Endothelial cell of umbilical vein (primary cell): Measurements from ENCODE around the gene CXCL3. TPM values are rescaled to one million over a fixed set of nuclear protein-coding genes. Genes with fewer than 3 reads are reported as not detected.

Source experiments
- BruUV-seq: library from RNA; stranded (reverse); fragments of 400-500 nt; replicated peaks from 2 replicates; lab custom pipeline; 2021; lab: Mats Ljungman, UMichigan
- CTCF ChIA-PET: fragments of 300-600, 350-600 bp; sonication (Branson Sonifier 250); formaldehyde crosslinking; loops from one replicate; lab custom pipeline; 2021; ENCODE audit warnings: antibody characterized with exemption, inconsistent platforms; lab: Charles Lee
- POLR2A ChIA-PET: fragments of 300-600, 350-600 bp; sonication (Branson Sonifier 250); formaldehyde crosslinking; loops from one replicate; lab custom pipeline; 2021; ENCODE audit warnings: antibody characterized with exemption, inconsistent platforms; lab: Charles Lee
- DNase-seq: peaks from one replicate; pipeline ENCODE4 v3.0.0-alpha.2; 2011; ENCODE audit warnings: low read depth, low spot score
- FAIRE-seq: peaks from 2 replicates; lab custom pipeline; 2011; peaks lifted over from hg19 to GRCh38; lab: Jason Lieb, UNC
- H2AFZ ChIP-seq: 2 replicates; pipeline ENCODE4 v1.6.0; 2012; ENCODE audit warnings: low read depth, low read length, control low read depth, inconsistent platforms
- H3K27ac ChIP-seq: 2 replicates; pipeline ENCODE4 v1.5.1; 2011; ENCODE audit warnings: low read depth, mild to moderate bottlenecking, control low read depth, low read length, moderate library complexity; ENCODE audit not compliant: insufficient read depth
- H3K27me3 ChIP-seq, 2 experiments: 2 replicates each; pipeline versions ENCODE4 v1.6.0 to v1.6.1; 2011; ENCODE audit warnings: low read length in 2 of 2, mixed read lengths in 1 of 2; ENCODE audit not compliant: control insufficient read depth in 2 of 2, insufficient read depth in 2 of 2
- H3K36me3 ChIP-seq, 2 experiments: 2 replicates in 1 of 2; 3 replicates in 1 of 2; pipeline ENCODE4 v1.5.1; 2011; ENCODE audit warnings: low read length in 2 of 2, mild to moderate bottlenecking in 1 of 2, moderate library complexity in 1 of 2; ENCODE audit not compliant: control insufficient read depth in 2 of 2, insufficient read depth in 2 of 2; ENCODE audit errors: extremely low read depth in 1 of 2
- H3K4me1 ChIP-seq: 3 replicates; pipeline ENCODE4 v1.5.1; 2011; ENCODE audit warnings: mild to moderate bottlenecking, low read length; ENCODE audit not compliant: control insufficient read depth, insufficient read depth; ENCODE audit errors: extremely low read depth
- H3K4me2 ChIP-seq: 2 replicates; pipeline ENCODE4 v1.6.1; 2011; ENCODE audit warnings: low read length, control low read depth, mixed read lengths; ENCODE audit not compliant: insufficient read depth
- H3K4me3 ChIP-seq, 3 experiments: fragments of 200-600 bp in 1 of 3; sonication (generic), shearing (Covaris generic) in 1 of 3; replicated peaks in 1 of 3; 2 replicates each; pipeline ENCODE4 v1.5.1; 2011 to 2016; ENCODE audit warnings: control low read depth in 3 of 3, low read length in 3 of 3, mild to moderate bottlenecking in 2 of 3, inconsistent platforms in 1 of 3, low read depth in 1 of 3, moderate library complexity in 1 of 3; ENCODE audit not compliant: insufficient read depth in 1 of 3
- H3K79me2 ChIP-seq: 2 replicates; pipeline ENCODE4 v1.6.0; 2012; ENCODE audit warnings: low read length, inconsistent platforms; ENCODE audit not compliant: control insufficient read depth, insufficient read depth
- H3K9ac ChIP-seq: replicated peaks from 2 replicates; pipeline ENCODE3; 2011; ENCODE audit warnings: low read length, control low read depth; ENCODE audit not compliant: insufficient read depth; ENCODE audit errors: extremely low read depth
- H3K9me1 ChIP-seq: replicated peaks from 3 replicates; pipeline ENCODE4 v1.6.0; 2011; ENCODE audit warnings: mild to moderate bottlenecking, low read length; ENCODE audit not compliant: control insufficient read depth, insufficient read depth; ENCODE audit errors: extremely low read depth
- H3K9me3 ChIP-seq: replicated peaks from 2 replicates; pipeline ENCODE4 v1.5.1; 2012; ENCODE audit warnings: low read length, inconsistent platforms; ENCODE audit not compliant: control insufficient read depth, insufficient read depth
- H4K20me1 ChIP-seq: replicated peaks from 2 replicates; pipeline ENCODE3; 2011; ENCODE audit warnings: mild to moderate bottlenecking, low read length; ENCODE audit not compliant: control insufficient read depth, insufficient read depth; ENCODE audit errors: extremely low read depth
- CTCF ChIP-seq, 2 donors: IDR thresholded peaks; 1 replicate in 1 of 2; 2 replicates in 1 of 2; pipeline ENCODE4 v1.5.1; 2011; ENCODE audit warnings: low read length in 2 of 2, mild to moderate bottlenecking in 2 of 2, moderate library complexity in 2 of 2, control low read depth in 1 of 2, inconsistent platforms in 1 of 2, low read depth in 1 of 2; ENCODE audit not compliant: insufficient read depth in 1 of 2; ENCODE audit errors: extremely low read depth in 1 of 2
- EZH2 ChIP-seq: IDR thresholded peaks from 2 replicates; pipeline ENCODE4 v1.6.1; 2012; ENCODE audit warnings: borderline replicate concordance, low read depth, mild to moderate bottlenecking, moderate library complexity, low read length, inconsistent platforms; ENCODE audit not compliant: severe bottlenecking
- FOS ChIP-seq: IDR thresholded peaks from 2 replicates; pipeline ENCODE4 v1.6.1; 2011; ENCODE audit warnings: mild to moderate bottlenecking, low read length, moderate library complexity, borderline replicate concordance; ENCODE audit not compliant: insufficient read depth
- GATA2 ChIP-seq: IDR thresholded peaks from 2 replicates; pipeline ENCODE4 v1.7.0; 2011; ENCODE audit warnings: low read depth, mild to moderate bottlenecking, moderate library complexity, mixed read lengths, low read length; ENCODE audit not compliant: insufficient read length, insufficient read depth
- JUN ChIP-seq: IDR thresholded peaks from 2 replicates; pipeline ENCODE4 v1.6.1; 2011; ENCODE audit warnings: borderline replicate concordance, low read depth; ENCODE audit not compliant: insufficient read length, insufficient read depth
- MYC ChIP-seq: IDR thresholded peaks from one replicate; pipeline ENCODE4 v1.6.1; 2011; ENCODE audit warnings: mild to moderate bottlenecking, low read depth, low read length
- POLR2AphosphoS5 ChIP-seq: IDR thresholded peaks from 2 replicates; pipeline ENCODE4 v1.6.1; 2012; ENCODE audit warnings: low read depth, mild to moderate bottlenecking, control low read depth, low read length, moderate library complexity; ENCODE audit not compliant: insufficient read depth
- dilution Hi-C: fragments of 300-500 bp; cut with MboI; formaldehyde crosslinking; loops from one replicate; pipeline ENCODE4 v1.15.0; 2019; ENCODE audit warnings: low sequenced_read_pairs; ENCODE audit not compliant: extremely low pct_ligation_motif_present
- intact Hi-C: fragments of 100-400 bp; cut with micrococcal nuclease; formaldehyde crosslinking; loops from one replicate; pipeline ENCODE4 v1.10.0; 2022
- polyA plus RNA-seq, 4 experiments: library from polyadenylated mRNA; depleted of rRNA in 3 of 4; stranded (reverse) in 3 of 4; unstranded in 1 of 4; fragments of >200 nt; gene quantifications; 2 replicates each; pipeline versions ENCODE4 v1.2.1 to v1.2.3, GENCODE V29; 2011 to 2012; ENCODE audit warnings: missing spikeins in 1 of 4
- total RNA-seq: library from RNA; stranded (reverse); gene quantifications from 2 replicates; pipeline ENCODE4 v1.2.3, GENCODE V29; 2021

CXCL3 gene
- total and polyA plus RNA-seq, 2 donors (not counting 3 experiments of a cell fraction or from before 2014, with no cell fraction given): 1.1 to 1.3 TPM

DNA sequence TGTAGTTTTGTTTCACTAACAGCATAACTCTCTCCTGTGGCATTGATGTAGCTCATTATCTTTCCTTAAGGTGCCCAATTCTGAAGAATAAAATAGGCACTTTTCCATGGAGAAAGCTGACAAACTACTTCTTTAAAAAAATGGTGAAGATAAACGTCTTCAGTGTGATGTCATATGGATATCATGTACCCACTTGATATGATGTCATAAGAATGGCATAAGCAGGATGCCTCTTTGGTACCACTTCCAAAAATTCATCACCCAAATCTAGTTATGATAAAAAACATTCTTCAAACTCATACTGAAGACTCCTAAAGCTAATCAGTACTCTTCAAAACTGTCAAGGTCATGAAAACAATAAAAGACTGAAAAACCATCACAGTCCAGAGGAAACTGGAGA lies 2.9 kb upstream of the CXCL3 start:
- no peak overlapping the region for H3K27ac ChIP-seq
- no peaks in the 10 kb centered on the region for H4K20me1 ChIP-seq
- no peak overlapping the region for H2AFZ ChIP-seq
- intact Hi-C loops (no loop called here), dilution Hi-C loops (no loop called here)
- H3K79me2 ChIP-seq: no peaks in the 10 kb centered on the region
- FAIRE-seq (no peak), DNase-seq (no peak)
- H3K9me3 ChIP-seq: no peaks in the 10 kb centered on the region
- TF ChIP-seq FOS: no peak
- no peak for TF ChIP-seq MYC
- TF ChIP-seq GATA2: no peak
- no peak for TF ChIP-seq JUN
- no TSS peak for BruUV-seq
- ChIA-PET POLR2A (no interaction called here), CTCF (interaction anchor here (1.1 to 2.4 kb wide), 6 partner anchors 11 to 387 kb away, joined by 3 to 10 read pairs (median 3); partner anchors contain the start of gene CXCL2)
- no peak overlapping the region for H3K4me2 ChIP-seq
- H3K27me3 ChIP-seq: no peaks in the 10 kb centered on the region
- H3K4me3 ChIP-seq: no peak overlapping the region
- H3K9me1 ChIP-seq: no peaks in the 10 kb centered on the region
- H3K36me3 ChIP-seq: no peaks in the 10 kb centered on the region
- no peak overlapping the region for H3K9ac ChIP-seq
- H3K4me1 ChIP-seq: peaks cover 16% of the 10 kb centered on the region

- CTCF ChIA-PET: interaction anchor here (0.9 to 4.5 kb wide), 23 partner anchors 13 to 698 kb away, joined by 3 to 49 read pairs (median 5); partner anchors contain the start of genes CXCL2 and CXCL5
- peaks cover 11% of the 10 kb centered on the region for H3K4me1 ChIP-seq
- H2AFZ ChIP-seq: peak overlapping the region; percentile 98
- H3K79me2 ChIP-seq: no peaks in the 10 kb centered on the region
- peak overlapping the region; percentile 88 for H3K27ac ChIP-seq
- H4K20me1 ChIP-seq: no peaks in the 10 kb centered on the region
- peak overlapping the region; percentile 87 for H3K9ac ChIP-seq
- intact Hi-C loops (loop anchor here (1.0 to 5.0 kb wide), 4 partner anchors 53 to 117 kb away; no protein-coding TSS in a partner anchor), dilution Hi-C loops (no loop called here)
- peak overlapping the region; percentile 95 for H3K4me2 ChIP-seq
- H3K27me3 ChIP-seq: no peaks in the 10 kb centered on the region
- peak overlapping the region; percentile 75 to 86 (median 82) for H3K4me3 ChIP-seq
- POLR2A ChIA-PET: interaction anchor here (2.4 kb wide), 1 partner anchor 60 kb away, joined by 8 read pairs; the partner anchor contains the start of gene CXCL2
- FAIRE-seq: peak; percentile 69
- no peaks in the 10 kb centered on the region for H3K9me1 ChIP-seq
- peak; percentile 51 for DNase-seq
- no peaks in the 10 kb centered on the region for H3K9me3 ChIP-seq
- BruUV-seq: no TSS peak
- TF ChIP-seq EZH2: no peak
- TF ChIP-seq JUN: no peak
- TF ChIP-seq MYC: no peak
- no peak for TF ChIP-seq GATA2
- no peak for TF ChIP-seq POLR2AphosphoS5
- no peak for TF ChIP-seq CTCF (IDR thresholded peaks at IDR 0.05; ENCODE audit: extremely low read depth in 1 of 2, insufficient read depth in 1 of 2, low read depth in 1 of 2, low read length in 2 of 2)
- H3K36me3 ChIP-seq: no peaks in the 10 kb centered on the region
These were observed 850 bp upstream of the CXCL3 start for GRCh38 chr4:74039315-74039763.
